MM.1S (cell line): ENCODE measurements around the gene LEF1.

Experiments used
- DNase-seq: peaks from one replicate; pipeline ENCODE4 v3.0.0-alpha.2; 2015
- H2AFZ ChIP-seq: fragments of 300-600 bp; sonication (generic); 2 replicates; pipeline ENCODE4 v1.6.0; 2016; ENCODE audit warnings: antibody characterized with exemption, low read length
- H3F3A ChIP-seq: fragments of 300-600 bp; sonication (generic); 2 replicates; pipeline ENCODE4 v1.6.1; 2016; ENCODE audit warnings: mild to moderate bottlenecking, antibody characterized with exemption, low read length, moderate library complexity, mixed read lengths; ENCODE audit not compliant: insufficient read depth
- H3K27ac ChIP-seq: fragments of 300-600 bp; sonication (generic); 2 replicates; pipeline ENCODE4 v1.5.1; 2016; ENCODE audit warnings: mild to moderate bottlenecking, low read length
- H3K27me3 ChIP-seq: fragments of 300-600 bp; sonication (generic); replicated peaks from 2 replicates; pipeline ENCODE4 v1.6.0; 2016; ENCODE audit warnings: low read length; ENCODE audit not compliant: insufficient read depth
- H3K36me3 ChIP-seq: fragments of 300-600 bp; sonication (generic); replicated peaks from 2 replicates; pipeline ENCODE4 v1.6.1; 2016; ENCODE audit warnings: mild to moderate bottlenecking, low read length, mixed read lengths; ENCODE audit not compliant: insufficient read depth
- H3K4me1 ChIP-seq: fragments of 300-600 bp; sonication (generic); 2 replicates; pipeline ENCODE4 v1.6.1; 2016; ENCODE audit warnings: low read length, mixed read lengths
- H3K4me2 ChIP-seq: fragments of 300-600 bp; sonication (generic); 2 replicates; pipeline ENCODE4 v1.6.0; 2016; ENCODE audit warnings: low read depth, low read length
- H3K4me3 ChIP-seq: fragments of 300-600 bp; sonication (generic); 2 replicates; pipeline ENCODE4 v1.5.1; 2016; ENCODE audit warnings: low read length, mixed read lengths
- H3K79me2 ChIP-seq: fragments of 300-600 bp; sonication (generic); 2 replicates; pipeline ENCODE4 v1.6.1; 2016; ENCODE audit warnings: mixed run types, low read length, mixed read lengths
- H3K9ac ChIP-seq: fragments of 300-600 bp; sonication (generic); 2 replicates; pipeline ENCODE4 v1.6.1; 2016; ENCODE audit warnings: low read length, mixed read lengths
- H3K9me2 ChIP-seq: fragments of 300-600 bp; sonication (generic); replicated peaks from 2 replicates; pipeline ENCODE4 v1.6.1; 2016; ENCODE audit warnings: mild to moderate bottlenecking, low read length, mixed read lengths; ENCODE audit not compliant: insufficient read depth
- H3K9me3 ChIP-seq: fragments of 300-600 bp; sonication (generic); replicated peaks from 2 replicates; pipeline ENCODE4 v1.6.1; 2016; ENCODE audit warnings: mild to moderate bottlenecking, low read length, mixed read lengths; ENCODE audit not compliant: insufficient read depth
- H4K20me1 ChIP-seq: fragments of 300-600 bp; sonication (generic); 2 replicates; pipeline ENCODE4 v1.6.1; 2016; ENCODE audit warnings: mild to moderate bottlenecking, low read length, moderate library complexity, mixed read lengths; ENCODE audit not compliant: insufficient read depth
- EZH2 ChIP-seq: fragments of 300-600 bp; sonication (generic); optimal IDR thresholded peaks from 2 replicates; pipeline ENCODE3; 2017; ENCODE audit warnings: low read depth, mild to moderate bottlenecking, antibody characterized with exemption, low read length, mixed read lengths
- EZH2phosphoT487 ChIP-seq: fragments of 300-600 bp; sonication (generic); IDR thresholded peaks from 2 replicates; pipeline ENCODE4 v1.6.1; 2018; ENCODE audit warnings: antibody characterized with exemption, low read length
- TF ChIP-seq, protein P1 (sequence below): fragments of 300-600 bp; sonication (generic); IDR thresholded peaks from 2 replicates; pipeline ENCODE4 v1.5.1; 2016; ENCODE audit warnings: antibody characterized with exemption, low read length, mixed read lengths

The LEF1 gene

DNA sequence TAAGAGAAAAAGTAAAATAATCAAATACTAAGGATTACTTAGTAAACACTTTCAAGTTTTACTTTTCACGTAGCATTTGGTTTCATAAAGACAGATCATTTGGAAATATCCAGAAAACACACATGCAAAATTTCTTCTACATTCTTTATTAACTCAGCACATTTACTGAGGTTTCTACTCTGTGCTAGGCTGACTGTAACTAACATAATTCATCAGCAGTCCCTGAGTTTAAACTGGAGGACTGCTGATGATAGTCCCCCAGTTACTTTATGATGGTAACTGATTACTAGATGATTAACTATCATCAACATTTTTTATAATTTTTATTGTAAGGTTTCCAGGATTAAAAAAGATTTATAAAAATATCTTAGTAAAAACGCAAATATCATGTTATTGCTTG lies 12.3 kb downstream of the LEF1 start:
- H3K4me2 ChIP-seq = no peak overlapping the region
- H3K79me2 ChIP-seq = peaks cover 56% of the 10 kb centered on the region
- H3K4me3 ChIP-seq = no peak overlapping the region
- no peak overlapping the region for H3K9ac ChIP-seq
- H3K9me3 ChIP-seq = no peaks in the 10 kb centered on the region
- TF ChIP-seq, protein P1, sequence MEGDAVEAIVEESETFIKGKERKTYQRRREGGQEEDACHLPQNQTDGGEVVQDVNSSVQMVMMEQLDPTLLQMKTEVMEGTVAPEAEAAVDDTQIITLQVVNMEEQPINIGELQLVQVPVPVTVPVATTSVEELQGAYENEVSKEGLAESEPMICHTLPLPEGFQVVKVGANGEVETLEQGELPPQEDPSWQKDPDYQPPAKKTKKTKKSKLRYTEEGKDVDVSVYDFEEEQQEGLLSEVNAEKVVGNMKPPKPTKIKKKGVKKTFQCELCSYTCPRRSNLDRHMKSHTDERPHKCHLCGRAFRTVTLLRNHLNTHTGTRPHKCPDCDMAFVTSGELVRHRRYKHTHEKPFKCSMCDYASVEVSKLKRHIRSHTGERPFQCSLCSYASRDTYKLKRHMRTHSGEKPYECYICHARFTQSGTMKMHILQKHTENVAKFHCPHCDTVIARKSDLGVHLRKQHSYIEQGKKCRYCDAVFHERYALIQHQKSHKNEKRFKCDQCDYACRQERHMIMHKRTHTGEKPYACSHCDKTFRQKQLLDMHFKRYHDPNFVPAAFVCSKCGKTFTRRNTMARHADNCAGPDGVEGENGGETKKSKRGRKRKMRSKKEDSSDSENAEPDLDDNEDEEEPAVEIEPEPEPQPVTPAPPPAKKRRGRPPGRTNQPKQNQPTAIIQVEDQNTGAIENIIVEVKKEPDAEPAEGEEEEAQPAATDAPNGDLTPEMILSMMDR = no peak
- TF ChIP-seq EZH2 (no peak), EZH2phosphoT487 (no peak)
- no peak overlapping the region for H2AFZ ChIP-seq
- H3K4me1 ChIP-seq = peaks cover 20% of the 10 kb centered on the region
- no peaks in the 10 kb centered on the region for H3K27me3 ChIP-seq
- 0 out of 2 replicates have a peak, but pooled peaks cover 3% of the 10 kb centered on the region for H3K36me3 ChIP-seq
- DNase-seq = no peak
- no peaks in the 10 kb centered on the region; the same call in 1 of the 2 replicates for H3F3A ChIP-seq
- no peaks in the 10 kb centered on the region for H4K20me1 ChIP-seq
- H3K9me2 ChIP-seq = no peaks in the 10 kb centered on the region
- H3K27ac ChIP-seq = no peak overlapping the region

DNA sequence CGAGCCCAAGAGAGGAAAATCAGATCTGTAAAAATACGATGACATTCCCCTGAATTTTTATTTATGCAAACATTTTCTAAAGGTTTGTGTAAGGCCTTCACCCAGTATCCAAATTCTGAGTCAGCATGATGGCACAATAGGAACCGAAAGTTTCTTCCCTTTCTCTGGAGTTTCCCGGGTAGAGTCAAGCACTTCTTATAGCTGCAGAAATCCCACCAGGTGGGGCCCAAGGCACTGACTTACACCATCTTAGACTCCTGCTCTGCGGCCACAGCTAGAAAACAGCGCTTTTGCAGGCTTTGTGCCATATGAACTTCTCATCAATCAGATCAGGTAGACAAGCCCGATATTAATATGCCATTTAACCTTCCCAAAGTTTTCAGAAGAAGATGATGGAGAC lies 13.4 kb downstream of the LEF1 start:
- Histone ChIP-seq H3K36me3 (0 out of 2 replicates have a peak, but pooled peaks cover 3% of the 10 kb centered on the region), H3K9me3 (no peaks in the 10 kb centered on the region), H3K27me3 (no peaks in the 10 kb centered on the region), H3K4me2 (no peak overlapping the region), H3F3A (no peaks in the 10 kb centered on the region; the same call in 1 of the 2 replicates), H3K9me2 (no peaks in the 10 kb centered on the region), H3K79me2 (peaks cover 48% of the 10 kb centered on the region), H3K27ac (no peak overlapping the region), H3K4me1 (peaks cover 12% of the 10 kb centered on the region), H3K9ac (no peak overlapping the region), H3K4me3 (no peak overlapping the region), H4K20me1 (no peaks in the 10 kb centered on the region), H2AFZ (no peak overlapping the region)
- TF ChIP-seq, protein P1 = no peak
- no peak for TF ChIP-seq EZH2phosphoT487
- TF ChIP-seq EZH2 = no peak
- no peak for DNase-seq

DNA sequence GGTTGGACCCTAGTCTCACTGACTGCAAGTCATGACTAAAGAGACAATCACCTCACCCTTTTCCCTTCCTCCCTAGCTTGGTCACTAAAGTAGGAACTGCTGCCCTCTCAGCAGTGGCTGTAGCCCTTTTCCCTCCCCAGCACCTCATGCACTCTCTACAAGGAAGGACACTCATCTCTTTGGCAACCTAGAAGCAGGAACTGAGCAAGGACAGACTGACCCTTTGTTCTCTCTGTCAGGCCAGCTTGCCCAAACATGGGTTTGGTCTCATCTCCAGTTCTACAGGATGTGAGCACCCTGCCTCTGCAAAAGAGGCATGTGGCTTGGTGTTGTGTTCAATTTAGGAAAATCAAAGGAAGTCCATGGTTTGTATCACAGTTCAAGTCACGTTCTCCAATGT lies 15.8 kb downstream of the LEF1 start:
- Histone ChIP-seq H3K9me3 (no peaks in the 10 kb centered on the region), H2AFZ (no peak overlapping the region), H3K4me2 (no peak overlapping the region), H3K4me1 (peaks cover 8% of the 10 kb centered on the region), H3F3A (no peaks in the 10 kb centered on the region), H4K20me1 (no peaks in the 10 kb centered on the region), H3K27ac (no peak overlapping the region), H3K27me3 (no peaks in the 10 kb centered on the region), H3K9me2 (no peaks in the 10 kb centered on the region), H3K36me3 (no peaks in the 10 kb centered on the region), H3K4me3 (no peak overlapping the region), H3K79me2 (peaks cover 47% of the 10 kb centered on the region), H3K9ac (no peak overlapping the region)
- no peak for DNase-seq
- TF ChIP-seq, protein P1 = no peak
- TF ChIP-seq EZH2 (no peak), EZH2phosphoT487 (no peak)
